GM18499 (cell line): ENCODE data around the gene SPDYE17.
"Not testable (repeated sequence)": the region's sequence is repeated elsewhere in the genome, so short reads cannot be mapped to it uniquely, and the experiment has no call there.

Experiments used
- ATAC-seq: cut with Tn5 transposase; IDR thresholded peaks from one replicate; pipeline ENCODE4 v1.9.1; 2021; ENCODE audit warnings: moderate number of reproducible peaks; ENCODE audit not compliant: insufficient read depth, unreplicated experiment

The SPDYE17 gene

GRCh38 chr7:77032261-77032660, at the start of gene SPDYE17:
Gene SPDYE17 (minus strand): TSS chr7:77032361. CDS start chr7:77030570, 1,791 bp downstream.
- not testable (repeated sequence) for ATAC-seq

GRCh38 chr7:77080236-77080635, 48.1 kb upstream of the SPDYE17 start:
- not testable (repeated sequence) for ATAC-seq

GRCh38 chr7:77079624-77080023, 47.5 kb upstream of the SPDYE17 start:
- ATAC-seq, result not testable (repeated sequence)

DNA sequence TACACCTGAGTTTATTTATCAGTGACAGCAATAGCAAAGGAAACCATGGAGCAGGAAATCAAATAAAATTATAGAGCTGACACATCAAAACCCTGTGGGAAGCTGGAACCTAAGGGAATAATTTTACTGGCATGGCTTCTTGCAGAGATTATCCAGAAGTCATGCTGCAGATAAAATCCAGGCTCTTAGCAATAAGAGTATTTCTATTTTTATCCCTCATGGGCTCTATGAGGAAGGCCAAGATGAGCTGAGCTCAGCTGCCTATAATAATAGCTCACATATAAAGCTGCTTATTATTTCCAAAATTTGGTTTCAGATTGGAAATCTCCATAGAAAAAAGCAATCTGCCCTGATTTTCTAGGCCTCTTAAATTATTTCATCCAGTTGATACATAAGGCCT, 47.0 kb upstream of the SPDYE17 start:
- ATAC-seq, result not testable (repeated sequence)

DNA sequence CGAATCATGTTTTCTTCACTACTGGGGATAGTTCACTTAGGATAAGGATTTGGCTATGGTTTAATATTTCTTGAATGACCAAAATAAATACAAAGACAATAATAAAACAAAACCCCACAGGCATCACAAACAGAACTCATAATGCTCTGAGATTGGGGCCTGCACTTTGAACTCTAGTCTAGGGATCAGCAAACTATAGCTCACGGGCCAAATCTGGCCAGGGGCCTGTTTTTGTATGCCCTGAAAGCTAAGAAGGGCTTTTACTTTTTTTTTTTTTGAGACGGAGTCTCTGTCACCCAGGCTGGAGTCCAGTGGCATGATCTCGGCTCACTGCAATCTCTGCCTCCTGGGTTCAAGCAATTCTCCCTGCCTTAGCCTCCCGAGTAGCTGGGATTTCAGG, 44.9 kb upstream of the SPDYE17 start:
- not testable (repeated sequence) for ATAC-seq

GRCh38 chr7:77074786-77075396, 42.7 kb upstream of the SPDYE17 start:
- not testable (repeated sequence) for ATAC-seq

- ATAC-seq, result not testable (repeated sequence)
Observed at GRCh38 chr7:77071108-77071507, 38.9 kb upstream of the SPDYE17 start.

GRCh38 chr7:77065869-77066268, 33.7 kb upstream of the SPDYE17 start:
- not testable (repeated sequence) for ATAC-seq

- not testable (repeated sequence) for ATAC-seq
Observed at GRCh38 chr7:77063732-77064131, 31.6 kb upstream of the SPDYE17 start.

DNA sequence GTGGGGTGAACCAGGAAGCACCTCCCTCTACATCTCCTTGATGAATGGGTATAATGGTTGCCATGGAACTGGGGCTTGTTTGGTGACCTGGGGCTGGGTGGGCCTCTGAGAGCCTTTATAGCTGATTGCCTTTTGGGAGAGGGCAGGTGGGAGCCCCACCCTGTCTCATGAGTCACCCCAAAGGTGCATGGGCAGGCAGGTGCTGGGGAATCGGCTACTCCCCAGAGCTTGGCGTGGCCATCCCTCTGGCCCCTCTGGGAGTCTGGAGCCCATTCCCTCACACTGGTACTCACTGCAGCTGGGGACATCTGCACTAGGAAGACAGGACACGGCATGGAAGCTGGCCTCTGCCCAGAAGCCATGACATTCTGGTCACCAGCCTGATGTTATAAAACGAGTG, 30.4 kb upstream of the SPDYE17 start, which contains the start of gene SPDYE18:
SPDYE18 (minus strand) TSS at position 2 of the 400 bp plus-strand sequence. CDS start 2,046 bp downstream, outside the sequence.
- not testable (repeated sequence) for ATAC-seq

GRCh38 chr7:77026349-77026748, 5.8 kb downstream of the SPDYE17 start:
- ATAC-seq, result not testable (repeated sequence)

DNA sequence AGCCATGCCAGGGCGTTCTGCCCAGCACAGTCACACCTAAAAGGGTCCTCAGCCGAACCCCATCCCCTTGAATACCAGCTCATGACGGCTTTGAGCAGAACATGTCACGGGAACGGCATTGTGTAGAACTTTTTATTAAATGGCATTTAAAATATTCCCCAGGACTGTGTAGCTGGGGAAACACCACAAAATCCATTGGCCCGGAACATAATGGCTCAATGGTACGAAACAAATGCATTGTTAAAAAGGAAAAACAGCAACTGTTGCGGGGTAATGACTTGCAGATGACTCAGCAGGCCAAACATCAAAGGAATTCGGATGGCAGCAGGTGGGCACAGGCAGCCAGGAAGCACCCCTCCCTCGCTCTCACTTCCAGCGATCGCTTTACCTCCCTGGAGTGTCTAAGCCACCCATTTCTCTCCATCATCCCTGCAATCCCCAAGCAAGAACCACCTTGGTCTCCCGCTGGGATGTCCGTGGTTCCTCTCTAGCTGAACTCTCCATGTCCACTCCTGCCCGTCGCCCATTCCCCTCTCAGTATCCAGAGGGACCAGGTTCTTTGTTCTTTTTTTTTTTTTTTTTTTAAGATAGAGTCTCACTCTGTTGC, 22.0 kb downstream of the SPDYE17 start:
- ATAC-seq, result not testable (repeated sequence)

DNA sequence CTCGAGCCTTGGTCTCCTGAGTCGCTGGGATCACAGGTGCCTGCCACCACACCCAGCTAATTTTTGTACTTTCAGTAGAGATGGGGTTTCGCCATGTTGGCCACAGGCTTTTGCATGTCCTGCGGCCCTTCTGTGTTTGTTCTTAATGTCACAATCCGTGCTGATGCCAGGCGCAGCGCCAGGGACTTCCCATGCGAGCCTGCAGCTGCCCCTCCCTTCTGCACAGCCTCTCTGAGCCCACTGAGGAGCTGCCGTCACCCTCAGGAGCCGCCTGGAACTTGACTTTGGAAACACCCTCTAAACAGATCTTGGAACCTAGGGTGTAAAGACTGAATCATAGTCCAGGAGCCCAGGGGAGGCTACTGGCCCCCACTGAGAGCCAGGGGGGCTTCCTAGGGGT, 24.2 kb downstream of the SPDYE17 start:
- not testable (repeated sequence) for ATAC-seq

- not testable (repeated sequence) for ATAC-seq
Observed at GRCh38 chr7:77006127-77007110, 25.7 kb downstream of the SPDYE17 start.

GRCh38 chr7:77005461-77006057, 26.6 kb downstream of the SPDYE17 start:
- ATAC-seq, result not testable (repeated sequence)

DNA sequence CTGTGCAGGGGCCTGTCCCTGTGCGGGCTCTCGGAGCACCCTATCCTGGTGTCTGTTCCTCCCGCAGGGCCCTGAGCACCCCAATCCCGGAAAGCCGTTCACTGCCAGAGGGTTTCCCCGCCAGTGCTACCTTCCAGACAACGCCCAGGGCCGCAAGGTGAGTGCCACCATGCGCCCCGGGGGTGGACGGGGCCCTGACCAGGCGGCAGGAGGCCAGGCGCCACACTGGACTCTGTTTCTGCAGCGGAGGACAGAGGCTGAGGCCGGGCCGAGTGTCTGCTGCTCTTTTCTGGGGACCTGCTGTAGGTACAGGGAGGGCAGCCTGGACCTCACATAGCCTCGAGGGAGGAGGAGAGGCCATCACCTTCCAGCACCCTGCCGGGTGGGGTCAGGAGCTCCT, 28.0 kb downstream of the SPDYE17 start:
- not testable (repeated sequence) for ATAC-seq

DNA sequence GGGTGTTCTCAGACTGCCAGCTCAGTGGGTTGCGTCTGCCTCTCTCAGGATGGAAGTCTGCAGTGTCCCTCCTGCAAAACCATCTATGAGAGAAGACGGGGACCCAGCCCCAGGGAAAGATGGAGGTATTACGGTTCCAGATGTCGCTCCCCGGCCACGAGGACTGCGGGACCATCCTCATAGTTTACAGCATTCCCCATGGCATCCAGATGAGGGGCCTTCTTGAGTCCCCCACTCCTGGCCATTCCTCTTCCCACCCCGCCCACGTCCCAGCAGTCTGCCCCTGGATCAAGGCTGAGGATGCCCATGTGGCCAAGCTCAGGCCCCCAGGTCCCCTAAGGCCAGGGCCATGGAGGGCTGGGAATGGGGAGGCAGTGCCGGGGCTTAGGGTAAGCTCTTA, 28.9 kb downstream of the SPDYE17 start:
- not testable (repeated sequence) for ATAC-seq

DNA sequence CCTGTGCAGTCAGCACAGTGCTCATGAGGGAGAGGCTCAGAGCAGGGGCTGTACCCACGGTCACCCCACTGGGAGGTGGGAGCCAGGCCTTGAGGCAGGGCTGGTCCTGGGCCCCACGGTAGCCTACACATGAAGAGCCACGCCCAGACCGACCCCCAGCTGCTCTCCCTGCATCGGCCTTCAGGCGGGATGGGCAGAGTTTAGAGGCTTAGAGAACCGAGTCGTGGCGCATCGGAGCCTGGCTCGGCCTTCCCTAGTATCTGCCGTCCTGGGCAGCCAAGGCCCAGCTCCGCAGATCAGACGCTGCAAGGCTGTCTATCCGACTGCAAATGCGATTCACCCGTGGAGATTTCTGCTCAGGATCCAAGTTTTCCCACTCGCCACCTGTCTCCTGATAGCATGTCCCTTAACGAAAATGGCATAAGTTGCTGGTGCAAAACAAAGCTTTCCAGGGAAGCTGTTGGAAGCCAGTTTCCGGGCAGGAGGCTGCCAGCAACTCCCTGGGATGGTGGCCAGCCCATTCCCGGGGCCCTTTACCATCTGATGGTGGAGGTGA, 29.4 kb downstream of the SPDYE17 start:
- ATAC-seq, result not testable (repeated sequence)

DNA sequence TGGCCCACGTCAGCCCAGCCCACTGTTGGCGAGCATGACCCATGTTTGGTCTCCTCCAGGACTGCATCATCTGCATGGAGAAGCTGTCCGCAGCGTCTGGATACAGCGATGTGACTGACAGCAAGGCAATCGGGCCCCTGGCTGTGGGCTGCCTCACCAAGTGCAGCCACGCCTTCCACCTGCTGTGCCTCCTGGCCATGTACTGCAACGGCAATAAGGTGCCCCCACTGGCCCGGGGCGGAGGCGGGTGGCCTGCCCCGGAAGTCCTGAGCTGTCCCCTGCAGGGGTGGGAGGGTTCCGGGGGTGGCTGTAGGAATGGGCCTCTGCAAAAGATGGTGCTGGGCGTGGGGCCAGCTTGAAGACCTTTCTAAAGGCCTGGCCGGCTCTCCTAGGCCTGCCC, 30.1 kb downstream of the SPDYE17 start:
- not testable (repeated sequence) for ATAC-seq
